ENCODE data around the gene PYGO1. TPM values are rescaled to one million over a fixed set of nuclear protein-coding genes. Genes with fewer than 3 reads are reported as not detected.

Gene PYGO1
- total RNA-seq, 1 experiment from 2014 or later = 0.83 TPM

- Mint-ChIP-seq H3K9me3 (no peaks in the 10 kb centered on the region), H3K36me3 (ENCODE audit: insufficient read depth in 1 of 3, low read depth in 3 of 3) (no peaks in the 10 kb centered on the region), H3K27me3 (ENCODE audit: low read depth) (peaks cover 2% of the 10 kb centered on the region; the same call in 1 of the 2 replicates), H3K4me1 (no peaks in the 10 kb centered on the region), H3K27ac (no peak overlapping the region), H3K4me3 (no peak overlapping the region)
- DNase-seq = no peak
- no peaks in the 10 kb centered on the region for H3K79me2 ChIP-seq (ENCODE audit: insufficient read depth, low read length)
- no peaks in the 10 kb centered on the region for H3K79me1 ChIP-seq (ENCODE audit: insufficient read depth, low read depth, low read length, poor library complexity, severe bottlenecking)
- H2AFZ ChIP-seq (ENCODE audit: low read length) = no peak overlapping the region
- H3K14ac ChIP-seq (ENCODE audit: insufficient read depth, low read length) = no peak overlapping the region
- no peak overlapping the region for H4K91ac ChIP-seq (ENCODE audit: insufficient read length, low read depth, low read length)
- TF ChIP-seq CTCF (conservative IDR thresholded peaks at IDR 0.05) = no peak
- H3K23ac ChIP-seq (ENCODE audit: insufficient read length, low read depth, low read length) = no peak overlapping the region
- H3K4ac ChIP-seq (ENCODE audit: low read depth, low read length) = no peak overlapping the region
- H3K4me2 ChIP-seq (ENCODE audit: insufficient read depth, insufficient read length, low read length) = no peak overlapping the region
- H2BK15ac ChIP-seq (ENCODE audit: low read depth, low read length) = no peak overlapping the region
- no peak overlapping the region for H2AK5ac ChIP-seq (ENCODE audit: insufficient read length, low read length)
- no peak overlapping the region for H2BK20ac ChIP-seq (ENCODE audit: low read depth, low read length, poor library complexity, severe bottlenecking)
- no CpG with 5 or more reads among the region's 1 CpG for WGBS (ENCODE audit: extremely low coverage, insufficient read length, low lambda C conversion rate)
- no peak overlapping the region for H2BK120ac ChIP-seq (ENCODE audit: low read depth, low read length, poor library complexity, severe bottlenecking)
- no peak overlapping the region for H3K27ac ChIP-seq (ENCODE audit: insufficient read length, low read depth, low read length)
- no peak overlapping the region for H2BK12ac ChIP-seq (ENCODE audit: insufficient read length, low read depth, low read length)
- H3K23me2 ChIP-seq (ENCODE audit: insufficient read length, low read depth, low read length, poor library complexity, severe bottlenecking) = no peaks in the 10 kb centered on the region
- no peak overlapping the region for H3K9ac ChIP-seq (ENCODE audit: extremely low read depth, insufficient read length, low read length)
- H3K27me3 ChIP-seq (ENCODE audit: insufficient read depth, low read length) = no peaks in the 10 kb centered on the region
- no peak overlapping the region for H3K56ac ChIP-seq (ENCODE audit: insufficient read length, low read depth, low read length)
- H2BK5ac ChIP-seq (ENCODE audit: insufficient read length, low read length) = no peak overlapping the region
- no peaks in the 10 kb centered on the region for H4K20me1 ChIP-seq (ENCODE audit: control insufficient read depth, insufficient read depth, insufficient read length)
- H3T11ph ChIP-seq (ENCODE audit: low read length) = no peak overlapping the region
- no peak overlapping the region for H4K5ac ChIP-seq (ENCODE audit: insufficient read length, low read depth, low read length)
- no peak overlapping the region for H3K18ac ChIP-seq (ENCODE audit: insufficient read length, low read depth, low read length)
- no peaks in the 10 kb centered on the region for H3K4me1 ChIP-seq (ENCODE audit: insufficient read depth, low read length)
- H3K9me3 ChIP-seq (ENCODE audit: control insufficient read depth, low read depth, low read length) = no peaks in the 10 kb centered on the region
- H4K8ac ChIP-seq (replicated peaks; ENCODE audit: insufficient read length, low read depth, low read length) = no peak overlapping the region
Measured at GRCh38 chr15:55633731-55634130, 45.6 kb upstream of the PYGO1 start.
